ENCODE data around the gene FMNL2.

Gene FMNL2

GRCh38 chr2:152490686-152491455 lies 155.9 kb downstream of the FMNL2 start:
- no peak for DNase-seq (ENCODE audit: low read depth in 4 of 4, low spot score in 1 of 4)

- no peak for DNase-seq (ENCODE audit: low read depth in 4 of 4, low spot score in 1 of 4)
Measured at GRCh38 chr2:152492131-152492530, 157.2 kb downstream of the FMNL2 start.

DNA sequence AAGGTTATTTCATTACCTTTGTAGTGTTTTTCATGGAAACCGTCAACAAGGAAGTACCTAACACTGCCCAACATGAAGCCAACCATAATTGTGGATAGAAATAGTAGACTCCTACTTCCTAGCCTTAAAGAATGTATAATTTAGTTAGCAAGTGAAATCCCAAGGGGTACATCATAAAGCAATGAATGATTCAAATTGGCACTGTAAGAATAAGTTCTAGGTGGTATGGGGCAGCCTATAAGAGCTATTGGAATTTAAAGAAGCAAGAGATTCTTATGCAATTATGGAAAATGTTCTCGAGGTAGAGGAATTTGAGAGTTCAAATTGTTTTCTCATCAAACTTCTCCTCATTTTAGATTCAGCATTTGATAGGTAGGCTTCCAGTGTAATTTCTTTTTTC lies 157.9 kb downstream of the FMNL2 start:
- no peak for DNase-seq (ENCODE audit: low read depth in 4 of 4, low spot score in 1 of 4)

DNA sequence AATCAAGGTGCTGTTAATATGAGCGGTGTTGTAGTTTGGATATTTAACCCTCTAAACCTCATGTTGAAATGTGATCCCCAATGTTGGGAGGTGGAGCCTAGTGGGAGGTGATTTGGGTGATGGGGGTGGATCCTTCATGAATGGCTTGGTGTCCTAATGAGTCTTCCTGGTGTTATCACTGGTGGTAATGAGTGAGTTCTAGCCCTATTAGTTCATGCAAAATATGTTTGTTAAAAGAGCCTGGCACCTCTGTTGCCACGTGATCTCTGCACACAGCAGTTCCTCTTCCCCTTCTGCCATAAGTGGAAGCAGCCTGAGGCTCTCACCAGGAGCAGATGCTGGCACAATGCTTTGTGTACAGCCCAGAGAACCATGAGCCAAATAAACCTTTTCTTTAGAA lies 158.4 kb downstream of the FMNL2 start:
- no peak for DNase-seq (ENCODE audit: low read depth in 4 of 4, low spot score in 1 of 4)

DNA sequence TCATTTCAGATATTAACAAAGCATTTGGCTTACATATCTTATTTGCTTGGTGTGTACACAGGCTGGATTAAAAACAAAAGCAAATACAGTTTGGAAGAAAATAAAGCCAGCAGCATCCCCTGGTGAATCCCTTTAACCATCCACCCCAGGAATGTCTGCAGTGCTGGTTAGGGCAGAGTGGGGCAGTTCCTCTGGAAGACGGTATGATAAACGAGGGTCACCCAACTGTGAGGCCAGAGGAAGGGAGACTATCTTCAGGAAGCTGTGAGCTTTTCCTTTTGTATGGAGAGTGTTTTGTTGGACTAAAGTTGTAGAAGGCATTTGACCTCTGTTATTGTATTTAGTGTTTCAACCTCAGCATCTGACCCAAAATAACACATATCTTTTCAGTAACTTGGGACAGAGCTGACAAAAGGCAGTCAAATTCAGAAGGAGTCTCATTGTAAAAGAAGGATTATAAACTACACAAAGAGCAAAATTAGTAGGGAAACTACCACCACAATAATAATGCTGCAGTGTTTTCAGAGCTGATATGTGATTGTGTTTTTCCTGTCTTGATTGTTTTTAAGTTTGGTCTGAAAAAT lies 159.1 kb downstream of the FMNL2 start:
- no peak for DNase-seq (ENCODE audit: low read depth in 4 of 4, low spot score in 1 of 4)

- DNase-seq (ENCODE audit: low read depth in 4 of 4, low spot score in 1 of 4): no peak
Measured at GRCh38 chr2:152496371-152496770, 161.4 kb downstream of the FMNL2 start.

GRCh38 chr2:152497481-152498052 lies 162.6 kb downstream of the FMNL2 start:
- DNase-seq (ENCODE audit: low read depth in 4 of 4, low spot score in 1 of 4): no peak

DNA sequence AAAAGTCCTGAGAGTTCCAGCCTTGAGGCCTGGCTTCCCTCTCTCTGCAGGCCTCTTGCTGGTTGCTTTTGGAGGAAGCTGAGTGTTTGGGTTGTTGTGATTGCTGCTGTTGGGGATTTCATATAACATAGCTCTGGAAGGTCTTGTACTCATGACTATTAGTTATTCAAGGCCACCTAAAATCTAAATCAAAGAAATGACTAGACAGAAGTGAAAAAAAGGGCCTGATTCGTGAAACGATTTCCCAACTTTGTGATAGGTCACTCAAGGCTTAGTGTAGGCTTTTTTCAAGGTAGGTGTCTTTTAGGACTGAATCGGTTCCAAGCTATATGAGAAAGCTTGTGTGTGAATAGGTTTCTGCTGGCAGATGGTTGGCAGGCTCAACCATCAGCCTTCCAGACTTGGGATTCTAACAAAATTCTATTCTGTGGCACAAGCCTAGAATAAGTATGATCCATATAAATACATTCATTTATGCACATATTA lies 164.4 kb downstream of the FMNL2 start:
- DNase-seq (ENCODE audit: low read depth in 4 of 4, low spot score in 1 of 4): no peak

DNA sequence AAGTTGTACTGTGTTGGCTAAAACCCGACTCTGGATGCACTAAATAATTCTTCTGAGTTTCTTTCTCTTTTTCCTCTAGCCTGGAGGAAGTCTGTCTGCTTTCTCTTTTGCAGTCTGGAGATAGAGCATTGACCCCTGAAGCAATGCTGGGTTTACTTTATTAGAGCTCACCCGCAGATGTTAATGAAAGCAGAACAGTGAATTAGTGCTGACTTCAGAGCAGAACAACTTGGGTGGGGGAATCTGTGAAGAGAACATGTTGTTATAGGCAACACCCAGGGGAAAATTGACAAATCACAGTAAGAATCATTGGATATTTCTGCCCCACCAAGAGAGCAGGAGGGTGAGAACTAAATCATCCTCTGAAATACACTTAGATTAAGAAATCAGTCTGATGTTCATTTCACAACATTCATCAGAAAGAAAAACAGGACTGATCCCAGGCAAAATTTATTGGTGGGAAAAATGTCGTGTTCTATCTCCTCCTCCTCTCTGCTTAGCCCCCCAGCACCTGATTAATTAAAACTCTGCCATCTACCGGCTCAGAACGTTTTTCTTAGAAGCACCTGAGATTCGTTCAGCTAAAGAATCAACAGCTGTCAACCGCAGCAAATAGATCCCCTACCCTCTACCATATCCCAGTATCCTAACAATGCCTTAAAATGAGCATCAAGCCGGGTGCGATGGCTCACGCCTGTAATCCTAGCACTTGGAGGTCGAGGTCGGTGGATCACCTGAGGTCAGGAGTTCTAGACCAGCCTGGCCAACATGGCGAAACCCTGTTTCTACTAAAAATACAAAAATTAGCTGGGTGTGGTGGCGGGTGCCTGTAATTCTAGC lies 165.1 kb downstream of the FMNL2 start:
- no peak for DNase-seq (ENCODE audit: low read depth in 4 of 4, low spot score in 1 of 4)

- DNase-seq (ENCODE audit: low read depth in 4 of 4, low spot score in 1 of 4): no peak
Measured at GRCh38 chr2:152500772-152501171, 165.8 kb downstream of the FMNL2 start.

GRCh38 chr2:152501666-152502065 lies 166.7 kb downstream of the FMNL2 start:
- DNase-seq (ENCODE audit: low read depth in 4 of 4, low spot score in 1 of 4): no peak

DNA sequence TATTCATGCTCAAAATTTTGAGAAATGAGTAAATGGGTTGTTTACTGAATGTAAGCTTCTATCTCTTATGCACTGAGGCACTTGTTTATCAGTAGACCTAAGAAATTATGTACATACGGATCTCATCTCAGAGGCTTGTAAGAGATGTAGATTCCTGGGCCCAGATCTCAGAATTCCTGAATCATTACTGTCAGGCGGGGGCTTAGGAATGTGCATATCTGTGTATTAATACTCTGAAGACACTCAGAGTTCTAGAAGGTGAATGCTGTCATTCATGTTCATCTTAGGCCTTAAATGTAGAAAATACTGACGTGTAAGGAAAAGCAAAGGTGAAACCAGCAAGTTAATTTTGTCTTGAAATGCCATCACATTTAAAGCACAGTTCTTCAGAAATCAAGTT lies 169.6 kb downstream of the FMNL2 start:
- no peak for DNase-seq (ENCODE audit: low read depth in 4 of 4, low spot score in 1 of 4)

- DNase-seq (ENCODE audit: low read depth in 4 of 4, low spot score in 1 of 4): no peak
Measured at GRCh38 chr2:152505495-152505906, 170.5 kb downstream of the FMNL2 start.

DNA sequence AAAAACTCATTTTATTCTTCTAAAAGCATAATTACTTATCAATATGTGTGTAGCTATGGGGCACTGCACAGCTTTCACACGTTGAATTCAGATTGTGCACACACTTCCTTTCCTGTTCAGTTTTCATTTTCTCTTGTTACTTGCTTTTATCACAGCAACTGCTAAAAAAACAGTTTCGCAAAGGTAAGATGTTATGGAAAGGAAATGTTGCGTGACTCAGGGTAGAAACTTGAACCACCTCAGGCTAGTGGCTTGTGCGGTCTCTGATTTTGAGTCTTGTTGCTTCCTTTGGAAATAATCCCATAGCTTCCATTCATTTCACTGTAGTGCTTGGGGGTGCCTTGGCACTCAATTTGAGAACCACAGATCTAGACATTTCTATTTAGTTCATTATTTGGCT lies 171.9 kb downstream of the FMNL2 start:
- no peak for DNase-seq (ENCODE audit: low read depth in 4 of 4, low spot score in 1 of 4)

- DNase-seq (ENCODE audit: low read depth in 4 of 4, low spot score in 1 of 4): no peak
Measured at GRCh38 chr2:152507907-152508306, 172.9 kb downstream of the FMNL2 start.

GRCh38 chr2:152508446-152508845 lies 173.5 kb downstream of the FMNL2 start:
- DNase-seq (ENCODE audit: low read depth in 4 of 4, low spot score in 1 of 4): no peak

DNA sequence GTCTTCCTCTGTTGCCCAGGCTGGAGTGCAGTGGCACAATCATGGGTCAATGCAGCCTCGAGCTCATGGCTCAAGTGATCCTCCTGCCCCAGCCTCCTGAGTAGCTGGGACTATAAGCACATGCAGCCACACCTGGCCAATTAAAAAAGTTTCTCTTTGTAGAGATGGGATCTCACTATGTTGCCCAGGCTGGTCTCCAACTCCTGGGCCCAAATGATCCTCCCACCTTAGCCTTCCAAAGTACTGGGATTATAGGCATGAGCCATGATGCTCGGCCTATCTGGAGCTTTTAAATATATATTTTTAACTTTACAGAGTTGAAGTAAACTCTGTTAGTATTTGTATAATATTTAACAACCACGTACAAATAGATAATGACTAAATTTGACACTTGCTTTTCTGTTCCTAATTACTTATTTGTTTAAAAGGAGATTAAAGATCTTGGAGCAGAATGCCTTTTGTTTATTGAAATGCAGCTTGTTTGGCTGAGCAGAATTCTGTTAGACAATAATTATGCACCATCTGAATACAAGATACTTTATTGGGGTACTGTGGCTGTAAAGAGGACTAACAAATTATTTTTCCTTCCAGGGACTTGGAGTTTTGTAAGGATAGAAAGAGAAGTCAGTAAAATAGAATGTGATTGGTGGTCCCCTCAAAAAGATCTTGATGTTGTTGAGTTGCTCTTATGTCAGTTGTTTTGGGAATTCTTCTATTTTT lies 175.0 kb downstream of the FMNL2 start:
- no peak for DNase-seq (ENCODE audit: low read depth in 4 of 4, low spot score in 1 of 4)

- DNase-seq (ENCODE audit: low read depth in 4 of 4, low spot score in 1 of 4): no peak
Measured at GRCh38 chr2:152510621-152511020, 175.6 kb downstream of the FMNL2 start.

- no peak for DNase-seq (ENCODE audit: low read depth in 4 of 4, low spot score in 1 of 4)
Measured at GRCh38 chr2:152511981-152512380, 177.0 kb downstream of the FMNL2 start.

DNA sequence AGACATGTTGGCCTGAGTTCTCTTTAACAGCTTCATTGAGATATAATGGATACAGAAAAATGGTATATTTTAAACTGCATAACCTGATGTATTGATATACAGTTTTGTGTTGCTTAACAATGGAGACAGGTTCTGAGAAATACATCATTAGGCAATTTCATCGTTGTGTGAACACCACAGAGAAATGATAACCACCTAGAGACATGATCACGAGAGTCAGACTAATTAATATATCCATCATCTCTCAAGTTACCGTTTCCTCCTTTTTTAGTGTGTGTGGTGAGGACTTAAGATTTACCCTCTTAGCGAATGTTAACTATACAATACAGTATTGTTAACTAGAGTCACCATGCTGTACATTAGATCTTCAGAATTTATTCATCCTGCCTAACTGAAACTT lies 178.1 kb downstream of the FMNL2 start:
- no peak for DNase-seq (ENCODE audit: low read depth in 4 of 4, low spot score in 1 of 4)

DNA sequence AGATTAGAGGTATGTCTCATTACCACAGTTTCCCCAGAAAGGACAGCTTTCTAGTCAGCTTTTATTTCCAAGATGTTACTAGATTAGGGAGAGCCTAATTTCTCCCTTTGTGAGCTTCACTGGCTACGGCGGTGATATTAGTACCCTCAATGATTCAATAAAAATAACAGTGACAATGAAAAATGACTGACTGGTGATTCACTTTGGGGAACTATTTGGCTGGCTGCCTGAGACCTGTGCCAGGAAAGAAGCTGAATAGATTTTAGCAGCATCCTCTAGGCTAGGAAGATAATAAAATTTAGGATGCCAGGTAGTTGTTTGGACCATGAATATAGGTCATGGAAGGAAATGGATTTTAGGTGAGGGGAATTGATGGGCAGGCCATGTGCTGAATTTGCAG lies 178.7 kb downstream of the FMNL2 start:
- no peak for DNase-seq (ENCODE audit: low read depth in 4 of 4, low spot score in 1 of 4)

Data from stimulated activated CD4-positive, alpha-beta T cell treated with anti-CD3 and anti-CD28 coated beads, Interleukin-1b, Interleukin-23, amount 100 ng/mL, for 24 hours (primary cell).